ENCODE results near the gene KIF26A.
"Not testable (repeated sequence)": the region's sequence is repeated elsewhere in the genome, so short reads cannot be mapped to it uniquely, and the experiment has no call there.

The KIF26A gene

GRCh38 chr14:104223101-104224041, 85.0 kb downstream of the KIF26A start:
- DNase-seq (ENCODE audit: low spot score) = no peak

- DNase-seq (ENCODE audit: low spot score) = no peak
Measured at GRCh38 chr14:104224131-104224505, 85.7 kb downstream of the KIF26A start.

- DNase-seq (ENCODE audit: low spot score) = no peak
Measured at GRCh38 chr14:104224506-104225277, 86.3 kb downstream of the KIF26A start.

GRCh38 chr14:104225278-104226190, 87.1 kb downstream of the KIF26A start:
- DNase-seq (ENCODE audit: low spot score) = not testable (repeated sequence)

- no peak for DNase-seq (ENCODE audit: low spot score)
Measured at GRCh38 chr14:104226421-104227383, 88.3 kb downstream of the KIF26A start.

GRCh38 chr14:104227806-104228205, 89.4 kb downstream of the KIF26A start:
- DNase-seq (ENCODE audit: low spot score) = no peak

- no peak for DNase-seq (ENCODE audit: low spot score)
Measured at GRCh38 chr14:104228221-104228620, 89.8 kb downstream of the KIF26A start.

GRCh38 chr14:104228716-104229533, 90.5 kb downstream of the KIF26A start:
- no peak for DNase-seq (ENCODE audit: low spot score)

- no peak for DNase-seq (ENCODE audit: low spot score)
Measured at GRCh38 chr14:104229534-104230055, 91.2 kb downstream of the KIF26A start.

- no peak for DNase-seq (ENCODE audit: low spot score)
Measured at GRCh38 chr14:104230119-104230815, 91.9 kb downstream of the KIF26A start.

Data from globus pallidus (tissue), 1 donor.